ES-I3 (cell line): ENCODE results near the gene CLDN20.

ENCODE experiments used
- H3K36me3 ChIP-seq: 2 replicates; pipeline ENCODE4 v1.6.1; 2013; ENCODE audit warnings: mild to moderate bottlenecking, low read length, control low read depth, moderate library complexity; ENCODE audit not compliant: insufficient read depth
- H3K4me1 ChIP-seq: 2 replicates; pipeline ENCODE4 v1.6.1; 2013; ENCODE audit warnings: mild to moderate bottlenecking, control low read depth, low read length; ENCODE audit not compliant: insufficient read depth
- H3K9ac ChIP-seq: 2 replicates; pipeline ENCODE4 v1.6.1; 2013; ENCODE audit warnings: low read depth, mild to moderate bottlenecking, low read length, moderate library complexity
- H3K9me3 ChIP-seq: 2 replicates; pipeline ENCODE4 v1.6.1; 2013; ENCODE audit warnings: mild to moderate bottlenecking, low read length, moderate library complexity; ENCODE audit not compliant: control insufficient read depth, insufficient read depth

Gene CLDN20

GRCh38 chr6:155315516-155315871 lies 51.7 kb downstream of the CLDN20 start:
- Histone ChIP-seq H3K9ac (peak overlapping the region; percentile 72; the same call in 1 of the 2 replicates), H3K9me3 (no peaks in the 10 kb centered on the region), H3K4me1 (peaks cover 7% of the 10 kb centered on the region; the same call in 1 of the 2 replicates), H3K36me3 (0 out of 2 replicates have a peak, but pooled peaks cover 5% of the 10 kb centered on the region)

- Histone ChIP-seq H3K9me3 (no peaks in the 10 kb centered on the region), H3K36me3 (0 out of 2 replicates have a peak, but pooled peaks cover 5% of the 10 kb centered on the region), H3K9ac (no peak overlapping the region), H3K4me1 (0 out of 2 replicates have a peak, but pooled peaks cover 7% of the 10 kb centered on the region)
Measured at GRCh38 chr6:155316419-155316818, 52.6 kb downstream of the CLDN20 start.

GRCh38 chr6:155317186-155317585 lies 53.4 kb downstream of the CLDN20 start:
- no peaks in the 10 kb centered on the region for H3K9me3 ChIP-seq
- H3K36me3 ChIP-seq, result 0 out of 2 replicates have a peak, but pooled peaks cover under 1% of the 10 kb centered on the region

GRCh38 chr6:155319902-155320301 lies 56.1 kb downstream of the CLDN20 start:
- Histone ChIP-seq H3K36me3 (no peaks in the 10 kb centered on the region), H3K4me1 (0 out of 2 replicates have a peak, but pooled peaks cover 3% of the 10 kb centered on the region), H3K9me3 (no peaks in the 10 kb centered on the region), H3K9ac (no peak overlapping the region)

More at GRCh38 chr6:155317186-155317585, 53.4 kb downstream of the CLDN20 start:
- no peak overlapping the region for H3K9ac ChIP-seq
- H3K4me1 ChIP-seq, result 0 out of 2 replicates have a peak, but pooled peaks cover 3% of the 10 kb centered on the region

- H3K9ac ChIP-seq, result no peak overlapping the region
- no peaks in the 10 kb centered on the region for H3K36me3 ChIP-seq
- H3K9me3 ChIP-seq, result no peaks in the 10 kb centered on the region; the same call in 1 of the 2 replicates
- peaks cover 17% of the 10 kb centered on the region for H3K4me1 ChIP-seq
Measured at GRCh38 chr6:155324172-155324571, 60.4 kb downstream of the CLDN20 start.

GRCh38 chr6:155324993-155325392 lies 61.2 kb downstream of the CLDN20 start:
- no peaks in the 10 kb centered on the region for H3K36me3 ChIP-seq
- H3K9ac ChIP-seq, result no peak overlapping the region
- peaks cover 17% of the 10 kb centered on the region for H3K4me1 ChIP-seq
- H3K9me3 ChIP-seq, result no peaks in the 10 kb centered on the region; the same call in 1 of the 2 replicates

GRCh38 chr6:155325700-155326516 lies 62.1 kb downstream of the CLDN20 start:
- Histone ChIP-seq H3K36me3 (no peaks in the 10 kb centered on the region), H3K9me3 (no peaks in the 10 kb centered on the region; the same call in 1 of the 2 replicates), H3K9ac (no peak overlapping the region), H3K4me1 (peaks cover 17% of the 10 kb centered on the region)
